GM12865 (cell line): ENCODE measurements around the gene COL1A2.

Source experiments
- DNase-seq: peaks from one replicate; pipeline ENCODE4 v3.0.0; 2010; ENCODE audit warnings: low read depth
- H3K4me3 ChIP-seq: 2 replicates; pipeline ENCODE4 v1.5.1; 2011; ENCODE audit warnings: mild to moderate bottlenecking, low read depth, low read length, control low read depth
- TF ChIP-seq, protein P1 (sequence below): IDR thresholded peaks from 2 replicates; pipeline ENCODE4 v1.5.1; 2011; ENCODE audit warnings: low read length, control low read depth, low read depth, inconsistent platforms; ENCODE audit not compliant: insufficient read depth; ENCODE audit errors: missing control alignments

The COL1A2 gene

GRCh38 chr7:94394437-94395140 lies at the start of gene COL1A2:
TSS of gene COL1A2 (plus strand) at chr7:94394895. CDS start at chr7:94395032, 137 bp downstream.
- TF ChIP-seq, protein P1, sequence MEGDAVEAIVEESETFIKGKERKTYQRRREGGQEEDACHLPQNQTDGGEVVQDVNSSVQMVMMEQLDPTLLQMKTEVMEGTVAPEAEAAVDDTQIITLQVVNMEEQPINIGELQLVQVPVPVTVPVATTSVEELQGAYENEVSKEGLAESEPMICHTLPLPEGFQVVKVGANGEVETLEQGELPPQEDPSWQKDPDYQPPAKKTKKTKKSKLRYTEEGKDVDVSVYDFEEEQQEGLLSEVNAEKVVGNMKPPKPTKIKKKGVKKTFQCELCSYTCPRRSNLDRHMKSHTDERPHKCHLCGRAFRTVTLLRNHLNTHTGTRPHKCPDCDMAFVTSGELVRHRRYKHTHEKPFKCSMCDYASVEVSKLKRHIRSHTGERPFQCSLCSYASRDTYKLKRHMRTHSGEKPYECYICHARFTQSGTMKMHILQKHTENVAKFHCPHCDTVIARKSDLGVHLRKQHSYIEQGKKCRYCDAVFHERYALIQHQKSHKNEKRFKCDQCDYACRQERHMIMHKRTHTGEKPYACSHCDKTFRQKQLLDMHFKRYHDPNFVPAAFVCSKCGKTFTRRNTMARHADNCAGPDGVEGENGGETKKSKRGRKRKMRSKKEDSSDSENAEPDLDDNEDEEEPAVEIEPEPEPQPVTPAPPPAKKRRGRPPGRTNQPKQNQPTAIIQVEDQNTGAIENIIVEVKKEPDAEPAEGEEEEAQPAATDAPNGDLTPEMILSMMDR: no peak
- peak; percentile 23 for DNase-seq

GRCh38 chr7:94345907-94346306 lies 48.8 kb upstream of the COL1A2 start:
- no peak for DNase-seq
- no peak overlapping the region for H3K4me3 ChIP-seq
- TF ChIP-seq, protein P1: no peak

More at GRCh38 chr7:94394437-94395140, at the start of gene COL1A2:
- H3K4me3 ChIP-seq: no peak within 1 kb of the TSS

- H3K4me3 ChIP-seq: no peak overlapping the region
- no peak for DNase-seq
- TF ChIP-seq, protein P1: no peak
These were observed 46.6 kb upstream of the COL1A2 start for GRCh38 chr7:94348142-94348541.

DNA sequence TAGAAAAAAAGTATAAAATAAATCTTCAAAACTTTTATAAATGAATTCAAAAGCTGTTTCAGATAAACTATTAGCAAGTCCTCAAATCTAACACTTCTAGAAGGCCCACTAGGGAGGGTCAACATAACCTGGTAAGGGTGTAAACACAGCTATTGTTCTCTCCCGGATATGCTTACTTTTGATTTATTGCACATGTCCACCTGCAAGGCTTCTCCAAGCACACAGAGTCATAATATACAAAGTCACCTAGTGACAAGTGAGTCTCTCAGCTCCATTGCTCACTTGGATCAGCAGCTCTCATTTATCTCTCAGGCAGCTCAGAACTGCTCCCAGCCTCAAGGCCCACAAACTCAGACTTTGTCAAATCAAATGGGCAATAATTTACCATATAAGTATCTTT lies 44.0 kb upstream of the COL1A2 start:
- DNase-seq: no peak
- TF ChIP-seq, protein P1: no peak
- H3K4me3 ChIP-seq: no peak overlapping the region

DNA sequence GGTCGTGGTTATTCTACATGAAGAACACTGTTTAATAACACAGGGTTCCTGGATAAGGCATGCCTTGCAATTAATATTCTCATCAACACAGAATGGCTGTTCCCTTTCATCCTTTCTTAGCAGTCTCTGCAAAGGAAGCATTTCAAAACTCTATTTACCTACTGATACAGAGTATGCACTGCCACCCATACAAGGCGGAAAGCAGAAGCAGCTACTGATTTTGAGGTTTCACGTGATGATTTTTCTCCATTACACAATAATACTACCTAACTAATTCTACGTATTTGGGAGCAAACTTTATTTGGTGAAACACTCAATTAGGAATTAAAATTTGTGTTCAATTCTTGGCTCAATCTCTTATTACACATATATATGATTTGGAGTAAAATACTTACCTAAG lies 43.0 kb upstream of the COL1A2 start:
- H3K4me3 ChIP-seq: no peak overlapping the region
- TF ChIP-seq, protein P1: no peak
- DNase-seq: no peak

DNA sequence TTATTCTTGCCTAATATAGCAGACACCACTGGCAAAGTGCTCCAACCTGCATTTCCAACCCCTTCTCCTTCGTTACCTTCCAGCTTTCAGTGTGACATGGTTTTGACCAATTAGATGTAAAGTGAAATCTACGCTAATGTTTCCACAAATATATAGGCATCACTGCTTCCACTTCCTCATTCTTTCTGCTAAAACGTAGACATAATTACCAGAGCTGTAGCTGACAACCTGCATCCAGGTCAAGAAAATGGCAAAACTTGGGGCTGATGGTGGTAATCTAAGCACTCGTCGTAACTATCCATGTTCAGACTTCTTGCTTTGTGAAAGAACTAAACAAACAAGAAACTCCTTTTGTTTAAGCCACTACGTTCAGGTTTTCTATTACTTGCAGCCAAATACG lies 41.8 kb upstream of the COL1A2 start:
- no peak for DNase-seq
- TF ChIP-seq, protein P1: no peak
- H3K4me3 ChIP-seq: no peak overlapping the region

DNA sequence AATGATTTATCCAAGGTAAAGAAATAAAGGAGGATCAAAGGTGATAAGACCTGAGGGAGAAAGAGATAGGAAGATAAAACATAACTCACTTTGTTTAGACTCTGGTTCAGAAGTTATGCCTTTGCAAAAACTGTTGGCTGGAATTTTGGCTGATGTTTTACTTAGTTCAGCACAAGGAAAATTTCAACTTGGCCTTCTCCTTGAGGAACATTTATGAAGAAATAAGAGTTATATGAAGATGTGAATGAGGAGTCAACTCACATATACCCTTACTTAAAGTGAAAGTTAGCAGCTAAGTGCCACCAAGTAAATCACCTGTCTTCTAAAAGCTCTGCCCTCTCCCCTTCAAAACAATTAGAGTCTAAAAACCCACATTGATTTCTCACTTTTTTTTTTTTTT lies 39.7 kb upstream of the COL1A2 start:
- no peak overlapping the region for H3K4me3 ChIP-seq
- DNase-seq: no peak
- TF ChIP-seq, protein P1: no peak
